NCI-H1694 (cell line): Measurements from ENCODE around the gene OPN1SW.

Experiments
- DNase-seq: peaks from one replicate; lab custom pipeline; 2025; lab: John Stamatoyannopoulos, UW

OPN1SW gene

DNA sequence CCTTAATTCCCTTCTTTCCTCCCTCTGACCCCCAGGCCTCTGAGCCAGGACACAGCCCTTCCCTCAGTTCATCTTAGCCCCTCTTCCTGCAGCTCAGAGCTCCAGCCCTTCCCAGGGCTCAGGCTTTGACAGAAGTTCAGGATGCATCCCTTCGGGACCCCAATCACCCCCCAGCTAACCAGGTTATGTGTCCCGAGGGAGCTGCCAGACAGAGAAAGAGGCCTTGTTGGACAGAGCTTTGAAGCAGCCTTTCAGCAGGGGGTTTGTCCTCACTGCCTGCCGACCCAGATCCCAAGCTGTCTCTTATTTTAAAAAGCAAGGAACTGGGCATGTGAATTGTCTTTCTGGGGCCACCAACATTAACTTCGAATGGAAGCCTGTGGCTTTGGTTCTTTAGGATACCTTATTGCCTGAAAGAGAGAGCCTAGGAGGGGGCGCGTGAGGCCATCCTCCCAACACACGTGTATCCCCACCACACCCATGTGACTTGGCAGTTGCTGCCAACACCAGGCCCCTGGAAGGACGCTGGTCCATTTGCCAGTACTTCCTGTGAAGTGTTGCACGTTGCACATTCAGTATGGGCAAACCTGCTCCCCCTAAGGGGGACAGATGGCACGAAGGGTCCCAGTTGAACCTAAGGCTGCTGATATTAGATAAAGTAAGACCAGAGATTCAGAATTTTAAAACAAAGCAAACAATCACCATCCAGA is 17.0 kb upstream of the OPN1SW start:
- no peak for DNase-seq

DNA sequence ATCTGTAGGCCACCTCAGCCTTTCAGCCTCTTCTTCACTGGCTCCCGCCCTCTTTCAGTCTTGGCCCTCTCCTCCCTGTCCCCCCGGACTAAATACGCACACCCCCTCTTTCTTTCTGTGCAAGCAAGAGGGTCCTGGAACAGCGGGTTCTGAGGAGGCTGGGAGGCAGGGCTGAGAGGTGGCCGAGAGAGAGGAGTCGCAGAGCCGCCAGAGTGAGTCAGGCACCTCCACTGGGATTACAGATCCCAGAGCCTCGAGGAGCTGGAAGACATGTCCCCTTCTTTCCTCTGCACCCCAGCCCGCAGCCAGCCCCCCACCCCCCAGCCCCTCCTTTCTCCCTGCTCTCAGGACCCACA is 16.4 kb upstream of the OPN1SW start:
- no peak for DNase-seq

DNA sequence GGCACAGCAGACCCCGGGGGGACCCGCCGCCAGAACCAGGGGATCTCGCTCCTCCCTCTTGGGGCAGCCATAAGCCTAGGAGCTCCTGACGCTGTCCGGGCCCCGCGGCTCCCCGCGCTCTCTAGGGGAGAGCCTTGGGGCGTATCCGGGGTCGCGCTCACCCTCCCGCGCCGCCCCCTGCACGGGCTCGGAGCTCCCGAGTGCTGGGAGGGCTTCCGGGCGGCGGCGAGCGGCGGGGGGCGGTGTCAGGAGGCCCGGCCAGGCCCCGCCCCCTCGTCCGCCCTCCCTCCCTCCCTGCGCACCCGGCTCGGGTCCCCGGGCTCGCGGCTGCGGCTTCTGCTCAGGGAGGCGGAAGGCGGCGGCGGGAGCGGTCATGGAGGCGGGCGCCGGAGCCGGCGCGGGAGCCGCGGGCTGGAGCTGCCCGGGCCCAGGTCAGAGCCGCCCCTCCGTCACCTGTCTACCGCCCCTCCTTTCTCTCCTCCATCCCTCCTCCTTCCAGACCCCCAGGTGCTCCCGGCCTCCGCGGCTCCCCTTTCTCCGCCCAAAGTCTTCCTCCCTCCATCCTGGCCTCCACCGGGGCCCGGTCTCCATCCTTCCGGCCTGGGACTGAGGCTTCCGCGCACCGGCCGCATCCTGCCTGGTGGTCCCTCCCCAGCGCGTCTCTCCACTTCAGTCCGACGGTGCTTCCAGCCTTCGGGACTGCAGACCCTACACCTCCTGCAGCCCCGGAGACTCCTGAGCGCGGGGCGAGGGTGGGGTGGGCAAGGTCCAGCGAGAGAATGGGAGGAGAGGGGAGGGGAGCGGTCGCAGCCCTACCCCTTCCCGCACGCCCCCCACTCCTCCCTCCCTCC is 15.8 kb upstream of the OPN1SW start, which contains the start of gene CCDC136:
Gene CCDC136, plus strand, starts transcription at position 848 of the 851 bp plus-strand sequence. CDS start 444 bp downstream, outside the sequence.
- peak; percentile 20 for DNase-seq

DNA sequence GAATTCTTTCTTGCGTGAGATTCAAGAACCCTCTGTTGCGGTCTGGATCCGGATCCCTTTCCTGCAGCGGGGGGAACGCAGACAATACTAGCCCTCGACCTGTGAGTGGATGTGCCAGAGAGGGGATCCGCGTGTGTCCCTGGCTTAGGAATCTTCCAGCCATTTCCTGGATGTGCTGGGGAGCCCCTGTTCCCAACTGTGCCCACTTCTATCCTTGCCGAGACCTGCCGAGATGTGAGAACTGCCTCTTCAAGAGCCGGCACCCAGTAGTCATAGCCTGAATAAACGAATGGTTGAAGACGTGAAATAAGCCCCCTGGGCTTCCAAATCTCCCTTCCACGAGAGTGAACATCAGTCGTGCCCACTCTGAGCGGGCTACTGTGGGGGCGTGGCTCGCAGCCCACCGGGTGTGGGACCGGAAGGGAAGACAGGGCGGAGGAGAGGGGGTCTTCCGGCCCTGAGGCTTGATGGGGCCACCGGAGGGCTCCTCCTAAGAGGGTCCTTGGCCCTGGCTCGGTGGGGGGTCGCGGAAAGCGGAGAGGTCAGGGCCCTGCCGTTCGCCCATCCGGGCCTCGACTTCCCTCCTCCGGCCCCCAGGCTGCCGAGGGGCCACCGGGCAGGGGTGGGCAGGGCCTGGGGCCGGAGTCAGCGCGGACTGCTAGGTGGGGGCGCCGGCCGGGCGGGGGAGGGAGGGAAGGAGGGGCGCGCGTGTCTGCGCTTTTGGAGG is 14.9 kb upstream of the OPN1SW start:
- no peak for DNase-seq

DNA sequence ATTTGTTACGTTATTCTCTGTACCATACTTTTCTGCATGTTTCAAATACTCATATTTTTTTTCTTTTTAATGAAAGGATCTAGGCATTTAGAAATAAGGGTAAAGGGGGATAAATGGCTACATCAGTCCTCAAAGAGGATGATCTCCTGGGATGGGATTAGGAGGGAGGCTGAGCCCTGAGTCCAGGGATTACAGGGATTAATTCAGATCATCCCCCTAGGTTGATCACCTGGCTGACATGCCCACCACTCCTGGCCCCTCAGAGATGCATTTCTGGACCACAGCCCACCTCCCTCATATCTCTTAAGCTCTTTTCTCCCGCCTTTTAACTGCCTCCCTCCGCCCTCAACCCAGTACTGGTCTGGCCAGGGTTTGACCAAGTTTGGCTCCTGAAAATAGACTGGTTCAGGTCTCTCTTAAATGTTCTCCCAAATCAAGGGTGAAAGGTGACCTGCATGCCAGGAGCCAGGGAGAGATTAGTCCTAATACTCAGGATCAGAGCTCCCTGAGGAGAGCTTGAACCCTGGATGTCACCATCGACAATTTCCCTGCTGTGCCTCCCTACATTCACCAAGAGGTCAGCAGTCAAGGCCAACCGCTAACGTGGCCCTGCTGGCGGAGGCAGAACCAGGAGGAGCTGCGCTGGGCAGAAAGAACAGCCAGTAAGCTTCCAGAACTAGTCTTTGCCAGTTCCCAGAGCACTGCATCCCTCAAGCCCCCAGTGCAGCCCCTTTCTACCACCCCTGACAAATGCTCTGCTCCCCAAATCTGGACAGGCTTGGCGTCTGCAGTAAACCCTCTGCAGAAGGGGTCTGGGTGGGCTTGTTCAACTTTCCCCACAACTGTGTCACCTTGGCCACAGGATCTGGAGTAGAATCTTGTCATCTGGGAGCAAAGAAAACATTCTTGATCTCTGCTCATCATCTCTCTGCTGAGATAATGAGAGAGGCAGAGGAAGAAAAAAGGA is 13.1 kb upstream of the OPN1SW start:
- DNase-seq: no peak

DNA sequence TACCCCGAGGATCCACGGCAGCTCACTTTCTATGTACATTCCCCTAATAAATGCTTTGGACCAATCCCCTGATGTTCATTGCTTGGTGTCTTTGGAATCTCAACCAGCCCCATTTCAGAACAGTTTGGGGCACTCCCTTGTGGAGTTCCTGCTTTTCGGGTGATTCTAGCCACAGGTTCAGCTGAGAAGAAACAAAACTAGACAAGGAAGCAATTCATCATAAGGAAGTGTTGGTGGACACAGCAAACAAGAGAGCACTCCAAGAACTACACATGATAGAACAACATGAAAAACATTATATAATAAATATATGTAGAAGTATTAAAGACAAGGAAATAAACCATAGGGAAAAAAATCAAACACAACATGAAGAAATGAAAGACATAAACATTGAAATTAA is 10.1 kb upstream of the OPN1SW start:
- DNase-seq: no peak

DNA sequence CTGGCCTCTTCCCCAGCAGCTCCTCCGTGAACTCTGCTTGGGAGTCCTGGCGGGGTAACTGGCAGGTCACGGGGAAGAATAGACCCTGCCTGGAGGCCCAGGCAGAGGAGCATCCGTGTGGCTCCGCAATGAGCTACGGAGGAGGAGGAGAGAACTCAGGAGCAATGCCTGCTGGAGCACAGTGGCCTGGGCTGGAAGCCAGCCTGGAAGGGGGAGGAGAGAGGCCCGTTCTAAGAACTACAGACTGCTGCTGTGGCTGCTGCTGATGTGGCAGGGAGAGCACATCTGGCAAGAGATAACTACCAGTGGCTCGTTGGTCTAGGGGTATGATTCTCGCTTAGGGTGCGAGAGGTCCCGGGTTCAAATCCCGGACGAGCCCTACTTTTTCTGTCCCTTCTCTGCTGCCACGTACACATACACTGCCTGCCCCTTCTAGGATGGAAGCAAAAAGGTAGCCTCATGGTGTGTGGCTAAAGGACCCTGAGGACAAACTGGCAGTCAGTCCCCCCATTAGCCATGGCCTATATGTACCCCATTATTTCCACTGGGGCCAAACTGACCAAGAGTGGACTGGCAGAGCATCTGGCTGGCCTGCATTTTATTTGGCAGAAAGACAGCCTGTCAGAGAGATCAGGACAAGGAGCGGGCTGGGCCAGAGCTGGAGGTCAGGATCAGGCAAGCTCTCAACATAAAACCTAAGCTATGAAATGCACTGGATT is 7.7 kb upstream of the OPN1SW start:
- DNase-seq: no peak

DNA sequence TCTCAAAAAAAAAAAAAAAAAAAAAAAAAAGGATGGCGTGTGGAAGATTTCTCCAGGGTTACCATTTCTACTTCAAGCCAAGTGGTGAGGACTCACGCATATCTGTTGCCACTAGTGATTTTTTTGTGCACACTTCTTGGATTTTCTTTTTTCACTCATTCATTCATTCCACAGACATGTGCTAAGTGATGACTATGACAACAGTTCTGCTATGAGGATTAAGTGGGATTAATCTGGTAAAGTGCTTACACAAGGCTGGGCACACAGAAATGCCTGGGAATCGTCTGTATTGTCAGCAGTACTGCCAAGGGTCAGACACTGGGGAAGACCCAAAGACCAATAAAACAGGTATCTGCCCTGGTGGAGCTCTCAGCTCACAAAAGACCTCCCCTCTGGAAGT is 6.3 kb upstream of the OPN1SW start:
- no peak for DNase-seq

DNA sequence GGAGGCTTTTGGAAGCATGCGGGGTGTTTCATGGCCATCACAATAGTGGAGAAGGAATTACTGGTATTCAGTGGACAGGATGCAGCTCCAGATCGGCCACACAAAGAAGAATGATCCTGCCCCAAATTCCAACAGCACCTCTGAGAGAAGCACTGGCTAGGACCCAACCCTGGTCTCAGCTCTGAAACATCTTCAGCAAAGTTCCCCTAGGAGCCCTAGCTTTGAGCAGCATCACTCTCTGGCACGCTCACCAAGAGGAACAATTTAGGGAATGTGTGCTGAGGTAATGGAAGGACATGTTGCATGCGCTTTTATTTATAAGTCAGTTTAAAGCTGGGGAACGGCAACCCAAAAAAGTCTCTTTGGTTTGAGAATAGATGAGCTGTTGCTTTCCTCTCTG is 5.5 kb upstream of the OPN1SW start:
- no peak for DNase-seq

DNA sequence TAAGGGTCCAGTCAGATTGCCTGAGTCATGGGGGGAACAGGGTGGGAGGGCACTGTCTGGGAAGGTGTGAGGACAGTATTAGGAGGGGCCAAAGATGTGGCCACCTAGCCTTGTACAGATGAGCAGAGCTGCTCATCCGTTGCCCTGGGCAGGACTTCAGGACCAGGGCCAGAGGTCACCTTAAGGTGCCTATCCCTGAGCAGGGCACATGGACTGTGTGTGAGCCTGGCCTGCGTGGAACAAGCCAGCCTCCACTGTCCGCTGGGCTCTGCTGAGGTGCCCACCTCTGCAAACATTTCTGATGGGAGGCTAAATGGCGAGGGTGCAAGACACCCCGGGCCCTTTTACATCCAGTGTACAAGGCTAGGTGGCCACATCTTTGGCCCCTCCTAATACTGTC is 3.4 kb upstream of the OPN1SW start:
- DNase-seq: no peak

DNA sequence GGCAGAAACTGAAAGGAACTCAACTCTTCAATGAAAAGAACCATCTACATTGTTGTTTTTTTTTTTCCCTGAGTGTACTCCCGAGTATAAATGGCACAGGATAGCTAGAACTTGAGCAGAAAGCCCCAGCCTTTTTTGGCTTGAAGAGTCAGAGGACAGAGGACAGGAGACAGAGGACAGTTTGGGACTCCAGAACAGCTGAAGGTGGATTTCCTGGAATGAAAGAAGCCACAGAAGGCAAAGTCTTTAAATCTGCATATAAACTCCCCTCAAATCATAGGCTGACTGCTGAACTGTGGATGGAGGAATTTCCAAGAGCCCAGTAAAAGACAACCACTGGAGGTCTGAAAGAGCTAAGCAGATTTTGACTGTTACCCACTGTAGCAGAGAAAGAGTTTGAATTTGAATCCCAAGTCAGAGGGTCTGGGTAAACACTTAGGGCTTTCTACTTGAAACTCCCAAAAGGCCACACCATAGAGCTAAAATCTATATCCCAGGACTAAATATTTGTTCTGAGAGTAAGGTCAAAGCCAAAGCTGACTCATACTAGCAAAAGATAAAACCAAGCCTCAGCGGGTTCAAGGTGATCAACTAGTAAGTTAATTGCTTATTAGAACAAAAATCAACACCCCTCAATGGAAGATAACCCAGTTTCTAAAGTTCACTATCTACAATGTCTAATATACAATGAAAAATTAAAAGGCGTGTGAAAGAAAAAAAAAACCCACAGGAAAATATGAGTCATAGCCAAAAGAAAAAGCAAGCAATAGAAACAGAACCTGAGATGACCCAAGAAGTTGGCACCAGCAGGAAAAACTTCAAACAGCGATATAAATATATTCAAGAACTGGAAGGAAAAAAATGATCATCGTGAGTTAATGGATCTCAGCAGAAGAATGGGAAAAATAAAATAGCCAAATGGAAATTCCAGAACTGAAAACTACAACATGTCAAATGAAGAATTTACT is 1.8 kb upstream of the OPN1SW start:
- DNase-seq: no peak

DNA sequence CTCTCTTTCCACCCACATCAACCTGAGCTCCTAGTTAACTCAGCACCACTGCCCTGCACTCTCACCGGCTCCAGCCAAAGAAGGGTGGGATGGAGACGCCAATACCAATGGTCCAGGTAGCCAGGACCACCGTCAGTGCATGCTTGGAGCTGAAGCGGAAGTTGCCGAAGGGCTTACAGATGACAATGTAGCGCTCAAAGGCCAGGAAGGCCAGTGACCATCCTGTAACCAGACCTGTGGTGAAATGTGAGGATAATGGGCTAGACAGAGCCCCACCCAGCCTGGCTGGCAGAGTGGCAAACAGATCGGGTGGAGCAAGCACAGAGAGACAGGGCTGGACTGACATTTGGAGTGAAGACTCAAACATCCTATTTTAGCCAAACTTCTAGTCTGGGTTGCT is 673 bp downstream of the OPN1SW start:
- DNase-seq: no peak

DNA sequence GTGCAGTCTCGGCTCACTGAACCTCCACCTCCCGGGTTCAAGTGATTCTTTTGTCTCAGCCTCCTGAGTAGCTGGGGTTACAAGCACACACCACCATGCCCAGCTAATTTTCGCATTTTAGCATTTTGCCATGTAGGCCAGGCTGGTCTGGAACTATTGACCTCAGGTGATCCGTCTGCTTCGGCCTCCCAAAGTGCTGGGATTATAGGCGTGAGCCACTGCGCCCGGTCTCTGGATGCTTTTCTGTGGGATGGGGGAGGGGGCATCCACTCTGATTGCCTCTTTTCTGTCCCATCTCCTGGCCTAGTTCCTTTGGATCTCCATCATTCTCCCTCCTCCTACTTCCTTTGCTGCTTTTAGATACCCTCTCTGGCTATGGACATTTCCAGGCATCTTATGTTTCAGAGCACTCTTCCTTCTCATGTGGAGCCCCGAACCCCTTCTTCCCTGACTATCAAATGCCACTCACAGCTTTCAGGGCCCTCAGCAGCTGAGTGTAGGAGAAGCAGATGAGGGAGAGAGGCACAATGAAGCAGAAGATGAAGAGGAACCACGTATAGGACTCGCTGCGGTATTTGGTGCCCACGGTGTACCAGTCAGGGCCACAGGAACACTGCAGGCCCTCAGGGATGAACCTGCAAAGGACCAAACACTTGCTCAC is 1.4 kb downstream of the OPN1SW start:
- no peak for DNase-seq

DNA sequence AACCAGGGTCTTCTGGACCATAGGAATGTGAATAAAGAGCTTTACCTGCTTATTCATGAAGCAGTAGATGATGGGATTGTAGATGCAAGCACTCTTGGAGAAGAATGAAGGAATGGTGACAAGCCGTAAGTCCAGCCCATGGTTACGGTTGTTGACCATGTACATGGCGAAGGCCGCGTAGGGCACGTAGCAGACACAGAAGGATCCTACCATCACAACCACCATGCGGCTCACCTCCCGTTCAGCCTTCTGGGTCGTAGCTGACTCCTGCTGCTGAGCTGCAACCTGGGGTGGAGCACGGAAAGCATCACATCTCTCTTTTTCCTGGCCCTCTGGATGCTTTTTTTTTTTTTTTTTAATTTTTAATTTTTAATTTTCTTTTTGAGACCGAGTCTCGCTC is 2.0 kb downstream of the OPN1SW start:
- DNase-seq: no peak

DNA sequence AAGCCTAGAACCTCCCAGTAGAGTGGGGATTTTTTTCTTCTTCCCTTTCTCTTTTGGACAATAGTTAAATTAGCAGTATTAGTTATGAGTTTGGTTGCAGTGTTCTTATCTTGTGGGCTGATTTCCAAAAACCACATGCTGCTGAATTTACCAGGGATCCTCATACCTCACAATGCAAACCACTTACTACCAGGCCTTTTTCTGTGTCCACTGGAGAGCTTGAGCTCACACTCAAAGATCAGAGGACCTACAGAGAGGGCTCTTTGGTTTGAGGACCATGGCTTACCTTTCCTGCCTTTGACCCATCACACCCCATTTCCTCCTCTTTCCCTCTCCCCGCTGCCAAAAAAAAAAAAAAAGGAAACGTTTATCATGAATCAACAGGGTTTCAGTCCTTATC is 5.4 kb downstream of the OPN1SW start:
- DNase-seq: no peak

DNA sequence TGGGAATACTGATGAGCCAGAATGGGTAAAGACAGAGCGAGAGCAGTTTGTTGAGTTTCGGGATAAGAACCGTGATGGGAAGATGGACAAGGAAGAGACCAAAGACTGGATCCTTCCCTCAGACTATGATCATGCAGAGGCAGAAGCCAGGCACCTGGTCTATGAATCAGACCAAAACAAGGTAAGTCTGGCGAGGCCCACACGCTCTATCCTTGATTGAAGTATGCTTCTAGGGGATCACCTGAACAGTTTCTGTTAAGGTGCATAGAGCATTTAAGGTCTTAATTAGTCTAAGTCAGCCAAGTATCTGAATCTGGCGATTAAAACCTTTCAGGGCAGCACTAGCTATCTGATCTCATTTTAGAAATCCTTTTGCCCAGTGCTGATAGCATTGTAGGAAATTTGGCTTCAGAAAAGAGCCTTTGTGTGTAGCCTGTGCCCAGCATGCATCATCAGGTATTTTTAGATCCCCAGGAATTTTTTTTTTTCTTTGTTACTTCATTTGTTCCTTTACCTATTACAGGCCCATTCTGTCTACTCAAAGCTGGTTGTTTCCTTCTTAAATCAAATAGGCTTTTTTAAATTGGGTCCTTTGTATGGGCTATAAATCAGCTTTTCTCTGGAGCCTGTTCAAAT is 8.0 kb downstream of the OPN1SW start:
- no peak for DNase-seq

DNA sequence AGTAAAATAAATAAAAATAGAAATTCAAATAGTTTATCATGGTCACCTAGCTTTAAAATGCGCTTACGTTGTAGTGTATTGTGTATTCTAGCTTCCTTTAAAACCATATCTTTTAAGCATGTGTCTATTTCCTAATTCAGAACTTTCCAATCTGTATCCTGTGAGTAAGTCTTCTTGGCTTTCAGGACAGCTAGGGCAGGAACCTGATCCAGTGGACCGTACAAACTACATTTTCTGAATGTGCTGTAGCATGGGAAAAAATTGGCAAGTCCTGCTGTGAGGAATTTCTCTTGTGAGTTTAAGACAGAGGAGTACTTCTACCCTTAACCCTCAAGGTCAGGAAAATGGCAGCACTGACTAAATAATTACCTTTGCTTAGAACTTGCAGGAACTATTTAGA is 12.1 kb downstream of the OPN1SW start:
- no peak for DNase-seq

DNA sequence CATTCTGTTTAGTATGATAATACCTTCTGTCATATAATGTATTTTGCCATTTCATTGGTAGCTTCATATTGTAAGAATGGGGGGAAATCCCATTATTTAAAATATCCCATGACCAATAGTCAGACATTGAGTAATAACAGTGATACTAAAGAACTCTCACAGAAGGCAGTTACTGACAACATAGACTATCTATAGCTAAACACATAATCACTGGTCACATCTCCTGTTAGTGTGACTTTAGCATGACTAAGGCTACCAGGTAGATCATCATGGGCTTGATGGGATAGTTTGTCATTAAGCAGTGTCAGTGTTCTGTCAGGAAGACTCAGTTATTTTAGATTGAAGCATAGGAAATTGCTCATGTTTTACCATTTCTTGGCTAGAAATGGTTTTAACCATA is 16.4 kb downstream of the OPN1SW start:
- DNase-seq: no peak

DNA sequence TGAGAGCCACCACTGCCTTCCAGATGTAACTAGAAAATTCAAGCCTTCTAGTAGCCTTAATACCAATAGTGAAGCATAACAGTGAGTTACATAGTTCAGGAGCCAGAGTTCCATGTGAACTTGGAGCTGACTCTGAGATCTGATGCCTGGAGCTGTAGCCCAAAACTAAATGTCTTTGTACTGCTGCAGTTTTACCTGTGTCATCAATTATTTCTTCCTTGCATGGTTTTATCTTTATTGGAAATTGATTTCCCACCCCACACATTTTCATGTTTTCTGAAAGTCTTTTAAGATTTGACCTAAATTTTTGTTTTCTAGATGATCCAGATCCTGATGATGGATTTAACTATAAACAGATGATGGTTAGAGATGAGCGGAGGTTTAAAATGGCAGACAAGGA is 17.0 kb downstream of the OPN1SW start:
- DNase-seq: no peak
